ENCODE data around the gene HEPN1.

GRCh38 chr11:124928942-124929665 lies 10.1 kb downstream of the HEPN1 start:
- TF ChIP-seq CTCF (conservative IDR thresholded peaks at IDR 0.05) = no peak
- no peak for TF ChIP-seq EZH2 (IDR thresholded peaks at IDR 0.05; ENCODE audit: low read depth)
